Prostate gland (tissue), 2 donors: ENCODE results near the gene SMIM10.

ENCODE experiments used
- POLR2A ChIP-seq: fragments of 450-650 bp; IDR thresholded peaks from one replicate; pipeline ENCODE4 v1.6.1; 2016; ENCODE audit warnings: antibody characterized with exemption, mild to moderate bottlenecking
- POLR2AphosphoS5 ChIP-seq: sonication (generic); formaldehyde crosslinking; IDR thresholded peaks from one replicate; pipeline ENCODE4 v1.6.1; 2017; ENCODE audit warnings: antibody characterized with exemption
- TF ChIP-seq, protein P1 (sequence below), 4 experiments: fragments of 200-600 bp in 2 of 4; fragments of 450-650 bp in 2 of 4; sonication (generic) in 2 of 4; IDR thresholded peaks; 1 replicate in 3 of 4; 2 replicates in 1 of 4; pipeline ENCODE4 v1.5.1; 2016 to 2019; ENCODE audit warnings: antibody characterized with exemption in 4 of 4, mild to moderate bottlenecking in 2 of 4, moderate library complexity in 2 of 4

DNA sequence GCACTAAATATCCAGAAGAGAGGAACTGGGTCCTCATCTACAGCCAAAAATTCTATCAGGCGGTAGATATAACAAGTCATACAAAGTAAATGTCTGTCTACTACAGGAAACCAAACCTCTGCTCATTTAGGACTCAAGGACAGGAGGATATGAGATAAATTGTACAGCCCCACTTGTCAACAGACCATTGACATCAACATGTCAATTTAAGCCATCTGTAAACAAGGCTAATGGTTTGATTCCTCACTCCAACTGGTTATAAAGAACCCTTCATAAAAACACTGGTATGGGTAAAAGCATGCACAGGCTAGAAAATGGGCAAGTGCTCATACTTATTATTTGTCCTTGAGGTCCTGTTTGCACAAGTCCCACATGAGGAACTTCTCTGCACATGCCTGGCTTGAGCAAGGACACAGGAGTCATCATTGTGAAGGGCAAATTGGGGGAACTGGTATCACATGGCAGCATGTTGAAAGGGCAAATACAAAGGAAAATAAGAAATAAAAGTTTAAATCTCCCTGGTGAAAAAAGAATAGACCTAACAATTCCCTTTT, 18.3 kb downstream of the SMIM10 start:
- TF ChIP-seq, protein P1, sequence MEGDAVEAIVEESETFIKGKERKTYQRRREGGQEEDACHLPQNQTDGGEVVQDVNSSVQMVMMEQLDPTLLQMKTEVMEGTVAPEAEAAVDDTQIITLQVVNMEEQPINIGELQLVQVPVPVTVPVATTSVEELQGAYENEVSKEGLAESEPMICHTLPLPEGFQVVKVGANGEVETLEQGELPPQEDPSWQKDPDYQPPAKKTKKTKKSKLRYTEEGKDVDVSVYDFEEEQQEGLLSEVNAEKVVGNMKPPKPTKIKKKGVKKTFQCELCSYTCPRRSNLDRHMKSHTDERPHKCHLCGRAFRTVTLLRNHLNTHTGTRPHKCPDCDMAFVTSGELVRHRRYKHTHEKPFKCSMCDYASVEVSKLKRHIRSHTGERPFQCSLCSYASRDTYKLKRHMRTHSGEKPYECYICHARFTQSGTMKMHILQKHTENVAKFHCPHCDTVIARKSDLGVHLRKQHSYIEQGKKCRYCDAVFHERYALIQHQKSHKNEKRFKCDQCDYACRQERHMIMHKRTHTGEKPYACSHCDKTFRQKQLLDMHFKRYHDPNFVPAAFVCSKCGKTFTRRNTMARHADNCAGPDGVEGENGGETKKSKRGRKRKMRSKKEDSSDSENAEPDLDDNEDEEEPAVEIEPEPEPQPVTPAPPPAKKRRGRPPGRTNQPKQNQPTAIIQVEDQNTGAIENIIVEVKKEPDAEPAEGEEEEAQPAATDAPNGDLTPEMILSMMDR (IDR thresholded peaks at IDR 0.05): no peak
- no peak for TF ChIP-seq POLR2AphosphoS5
- TF ChIP-seq POLR2A: no peak
